Measurements from ENCODE around the gene CDK5R2. TPM values are rescaled to one million over a fixed set of nuclear protein-coding genes. Genes with fewer than 3 reads are reported as not detected.
A peak's percentile ranks its signal among the peaks of the same experiment; 100 is the strongest.

The CDK5R2 gene
- total and polyA plus RNA-seq, 2 of the 13 experiments (the other 11 are each of a cell fraction or from before 2014, with no cell fraction given), result not detected

DNA sequence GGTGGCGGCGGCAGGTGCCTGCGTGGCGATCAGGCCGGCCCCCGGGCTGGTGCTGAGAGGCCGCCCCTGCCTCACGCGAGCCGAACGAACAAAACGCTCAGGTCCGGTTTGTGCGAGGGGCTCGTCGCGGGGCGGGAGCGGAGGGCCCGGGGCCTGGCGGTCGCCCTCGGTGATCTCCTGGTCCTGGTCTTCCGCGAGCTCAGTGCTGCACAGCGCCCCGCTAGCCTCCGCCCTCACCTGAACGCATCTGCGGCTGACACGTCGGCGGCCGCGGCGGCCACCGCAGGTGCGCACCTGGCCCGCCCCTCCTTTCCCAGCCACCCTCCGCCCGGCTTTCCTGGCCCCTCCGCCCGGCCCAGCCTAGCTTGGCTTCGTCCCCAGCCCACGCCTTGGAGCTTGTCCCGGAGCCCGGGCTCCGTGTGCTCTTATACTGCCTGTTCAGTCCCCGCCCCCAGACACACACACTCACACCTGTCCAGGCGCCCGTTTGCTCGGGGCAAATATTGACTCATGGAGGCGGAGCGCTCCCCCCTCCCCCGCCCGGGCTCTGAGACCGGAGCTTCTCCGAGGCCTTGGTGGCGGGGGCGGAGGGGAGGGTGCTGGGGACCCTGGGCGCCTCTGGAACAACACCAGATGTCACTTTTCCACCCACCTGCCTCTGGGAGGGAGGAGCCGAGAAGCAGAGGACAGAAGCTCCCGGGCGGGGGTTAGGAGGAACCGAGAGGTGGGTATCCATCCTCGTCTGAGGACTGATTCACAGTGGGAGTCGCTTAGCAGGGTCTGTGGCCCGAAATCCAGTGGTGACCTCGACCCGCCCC is 42.3 kb downstream of the CDK5R2 start (continued):
- TF ChIP-seq ZNF777 (CRISPR knock-in tag; IDR thresholded peaks at IDR 0.05) (peak; percentile 40; the same call in 1 of the 2 replicates), RELA (CRISPR knock-in tag; IDR thresholded peaks at IDR 0.05) (no peak), DMAP1 (CRISPR knock-in tag; IDR thresholded peaks at IDR 0.05) (no peak), FOXK2 (IDR thresholded peaks at IDR 0.05) (no peak), TFAP4 (IDR thresholded peaks at IDR 0.05; ENCODE audit: borderline replicate concordance, low read depth) (peak; percentile 84; the same call in 1 of the 2 replicates), ZNF891 (CRISPR knock-in tag; IDR thresholded peaks at IDR 0.05) (peak; percentile 61; the same call in 1 of the 2 replicates), ZNF101 (CRISPR knock-in tag; IDR thresholded peaks at IDR 0.05; ENCODE audit: borderline replicate concordance, low read depth) (no peak), ZNF550 (CRISPR knock-in tag; IDR thresholded peaks at IDR 0.05; ENCODE audit: borderline replicate concordance) (no peak), ZNF605 (CRISPR knock-in tag; IDR thresholded peaks at IDR 0.05) (no peak), CERS6 (CRISPR knock-in tag; IDR thresholded peaks at IDR 0.05) (no peak), CBX5 (CRISPR knock-in tag; IDR thresholded peaks at IDR 0.05; ENCODE audit: borderline replicate concordance) (peak; percentile 38; the same call in 1 of the 2 replicates), HMGXB3 (CRISPR knock-in tag; IDR thresholded peaks at IDR 0.05; ENCODE audit: borderline replicate concordance) (no peak), ZNF451 (CRISPR knock-in tag; IDR thresholded peaks at IDR 0.05) (no peak; the same call in 1 of the 2 replicates), ZNF883 (CRISPR knock-in tag; IDR thresholded peaks at IDR 0.05; ENCODE audit: not compliant biosample characterization) (peak; percentile 62), BCLAF1 (IDR thresholded peaks at IDR 0.05) (no peak)
